OCI-LY3 (cell line): ENCODE measurements around the gene ZDHHC13.

Experiments used
- H2AFZ ChIP-seq: fragments of 200-600, 300-600 bp; shearing (Covaris generic); 2 replicates; pipeline ENCODE4 v1.6.0; 2014; ENCODE audit warnings: antibody characterized with exemption, low read depth, low read length
- H3K27ac ChIP-seq: fragments of 200-600, 300-600 bp; sonication (generic); 2 replicates; pipeline ENCODE4 v1.5.1; 2014; ENCODE audit warnings: mild to moderate bottlenecking, low read length, moderate library complexity, mixed read lengths
- H3K27me3 ChIP-seq: fragments of 200-600, 300-600 bp; sonication (generic); 2 replicates; pipeline ENCODE4 v1.6.1; 2014; ENCODE audit warnings: low read depth, low read length, mixed read lengths
- H3K36me3 ChIP-seq: fragments of 200-600, 300-600 bp; sonication (generic); replicated peaks from 2 replicates; pipeline ENCODE3; 2014; ENCODE audit warnings: low read depth, low read length, mixed read lengths
- H3K4me1 ChIP-seq: fragments of 300-600, 200-600 bp; sonication (generic); 2 replicates; pipeline ENCODE4 v1.6.1; 2014; ENCODE audit warnings: low read length, mixed read lengths
- H3K4me2 ChIP-seq: fragments of 200-600, 300-600 bp; sonication (generic); 2 replicates; pipeline ENCODE4 v1.6.1; 2014; ENCODE audit warnings: low read length, mixed read lengths
- H3K4me3 ChIP-seq: fragments of 300-600, 200-600 bp; sonication (generic); 2 replicates; pipeline ENCODE4 v1.5.1; 2014; ENCODE audit warnings: antibody characterized with exemption, mild to moderate bottlenecking, low read length, moderate library complexity
- H3K79me2 ChIP-seq: fragments of 300-600, 200-600 bp; shearing (Covaris generic); 2 replicates; pipeline ENCODE4 v1.6.1; 2014; ENCODE audit warnings: mild to moderate bottlenecking, low read length, mixed read lengths
- H3K9ac ChIP-seq: fragments of 300-600, 200-600 bp; shearing (Covaris generic); 2 replicates; pipeline ENCODE4 v1.6.0; 2014; ENCODE audit warnings: mild to moderate bottlenecking, low read length, moderate library complexity
- H3K9me3 ChIP-seq: fragments of 200-600, 300-600 bp; shearing (Covaris generic); 2 replicates; pipeline ENCODE4 v1.6.1; 2014; ENCODE audit warnings: low read length, mixed read lengths; ENCODE audit not compliant: insufficient read depth
- H4K20me1 ChIP-seq: fragments of 200-600, 300-600 bp; sonication (generic); 2 replicates; pipeline ENCODE4 v1.6.1; 2016; ENCODE audit warnings: low read length, mixed read lengths; ENCODE audit not compliant: insufficient read depth
- CTCF ChIP-seq: fragments of 200-600, 300-600 bp; sonication (generic); IDR thresholded peaks from 2 replicates; pipeline ENCODE4 v1.5.1; 2014; ENCODE audit warnings: antibody characterized with exemption, low read length, low read depth
- EZH2phosphoT487 ChIP-seq: fragments of 200-600 bp; shearing (Covaris generic); IDR thresholded peaks from 2 replicates; pipeline ENCODE4 v1.6.1; 2018; ENCODE audit warnings: antibody characterized with exemption, mixed run types, low read depth

Gene ZDHHC13

GRCh38 chr11:19193916-19194315 is 76.9 kb downstream of the ZDHHC13 start:
- H3K36me3 ChIP-seq = no peaks in the 10 kb centered on the region
- H4K20me1 ChIP-seq = no peaks in the 10 kb centered on the region
- no peak overlapping the region for H3K4me2 ChIP-seq
- no peak for TF ChIP-seq EZH2phosphoT487
- no peak for TF ChIP-seq CTCF
- no peak overlapping the region for H3K4me3 ChIP-seq
- H3K27me3 ChIP-seq = no peaks in the 10 kb centered on the region
- no peaks in the 10 kb centered on the region for H3K4me1 ChIP-seq
- no peak overlapping the region for H2AFZ ChIP-seq
- no peaks in the 10 kb centered on the region for H3K79me2 ChIP-seq
- no peaks in the 10 kb centered on the region for H3K9me3 ChIP-seq
- H3K9ac ChIP-seq = no peak overlapping the region
- no peak overlapping the region for H3K27ac ChIP-seq

- no peaks in the 10 kb centered on the region for H3K79me2 ChIP-seq
- H3K36me3 ChIP-seq = no peaks in the 10 kb centered on the region
- H3K4me3 ChIP-seq = no peak overlapping the region
- no peaks in the 10 kb centered on the region for H3K4me1 ChIP-seq
- no peaks in the 10 kb centered on the region for H3K27me3 ChIP-seq
- H3K4me2 ChIP-seq = no peak overlapping the region
- TF ChIP-seq CTCF = no peak
- TF ChIP-seq EZH2phosphoT487 = no peak
- H3K9me3 ChIP-seq = no peaks in the 10 kb centered on the region
- no peak overlapping the region for H3K27ac ChIP-seq
- no peaks in the 10 kb centered on the region for H4K20me1 ChIP-seq
- no peak overlapping the region for H3K9ac ChIP-seq
- H2AFZ ChIP-seq = no peak overlapping the region
These were observed 77.8 kb downstream of the ZDHHC13 start for GRCh38 chr11:19194620-19195308.

GRCh38 chr11:19196432-19196831 is 79.5 kb downstream of the ZDHHC13 start:
- Histone ChIP-seq H3K9me3 (no peaks in the 10 kb centered on the region), H3K27ac (no peak overlapping the region), H3K4me3 (no peak overlapping the region), H3K27me3 (no peaks in the 10 kb centered on the region), H2AFZ (no peak overlapping the region), H3K36me3 (no peaks in the 10 kb centered on the region), H3K9ac (no peak overlapping the region), H3K79me2 (no peaks in the 10 kb centered on the region), H3K4me1 (no peaks in the 10 kb centered on the region), H3K4me2 (no peak overlapping the region), H4K20me1 (no peaks in the 10 kb centered on the region)
- TF ChIP-seq EZH2phosphoT487 (no peak), CTCF (no peak)

- no peak overlapping the region for H3K9ac ChIP-seq
- no peak overlapping the region for H3K4me2 ChIP-seq
- H3K27ac ChIP-seq = no peak overlapping the region
- H3K9me3 ChIP-seq = no peaks in the 10 kb centered on the region
- H3K36me3 ChIP-seq = no peaks in the 10 kb centered on the region
- TF ChIP-seq EZH2phosphoT487 (no peak), CTCF (no peak)
- no peaks in the 10 kb centered on the region; the same call in 1 of the 2 replicates for H3K27me3 ChIP-seq
- H3K79me2 ChIP-seq = no peaks in the 10 kb centered on the region
- no peaks in the 10 kb centered on the region for H4K20me1 ChIP-seq
- H3K4me3 ChIP-seq = no peak overlapping the region
- no peaks in the 10 kb centered on the region for H3K4me1 ChIP-seq
- no peak overlapping the region for H2AFZ ChIP-seq
These were observed 82.1 kb downstream of the ZDHHC13 start for GRCh38 chr11:19199048-19199447.
